HG03045 (cell line): ENCODE measurements around the gene RNF130.
A peak's percentile ranks its signal among the peaks of the same experiment; 100 is the strongest.

Experiments
- ATAC-seq: cut with Tn5 transposase; IDR thresholded peaks from one replicate; pipeline ENCODE4 v1.9.1; 2021; ENCODE audit warnings: mild to moderate bottlenecking, moderate library complexity; ENCODE audit not compliant: unreplicated experiment

The RNF130 gene

DNA sequence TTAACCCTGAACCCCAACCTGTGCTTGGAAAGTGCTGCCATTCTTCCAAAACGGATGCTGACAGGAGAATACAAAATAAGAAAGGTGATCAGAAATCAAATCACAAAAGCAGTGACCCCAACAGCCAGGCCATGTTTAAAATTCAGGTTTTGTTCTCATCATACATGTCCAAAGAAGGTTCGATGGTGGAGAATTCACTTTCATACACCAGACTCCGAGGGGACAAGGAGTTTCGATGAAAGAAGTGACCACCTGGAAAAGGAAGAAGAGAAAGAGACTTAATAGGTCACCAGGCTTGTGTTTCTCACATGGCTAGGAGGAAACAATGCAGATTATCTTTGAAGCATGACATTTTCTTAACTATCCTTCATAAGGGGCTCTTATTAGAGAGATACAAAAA, 151.4 kb downstream of the RNF130 start:
- ATAC-seq, result no peak

DNA sequence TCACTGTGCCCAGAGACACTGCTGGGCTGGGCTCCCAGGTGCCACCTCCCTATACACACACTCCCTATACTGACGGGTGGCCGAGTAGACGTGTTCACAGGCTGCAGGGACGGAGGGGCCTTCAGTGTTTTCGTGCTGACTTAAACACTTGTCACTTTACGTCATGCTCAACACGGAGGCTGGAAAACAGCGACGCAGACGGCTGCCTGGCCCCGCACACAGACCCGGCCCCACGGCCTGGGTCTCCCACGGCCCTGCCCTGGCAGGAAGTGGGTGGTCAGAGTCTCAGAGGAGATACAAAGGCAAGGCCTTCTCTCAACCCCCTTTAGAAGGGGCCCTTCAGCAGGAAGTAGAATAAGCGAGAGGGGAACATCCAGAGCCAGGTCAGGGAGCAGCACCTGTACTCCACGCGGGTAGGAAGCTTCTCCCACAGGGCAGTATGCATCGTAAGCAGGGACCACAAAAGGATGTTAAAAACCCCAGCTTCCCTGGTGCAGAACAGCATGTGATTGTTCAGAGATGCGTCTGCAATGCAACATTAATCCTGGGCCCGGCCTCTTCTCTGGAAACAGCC, 152.0 kb downstream of the RNF130 start:
- ATAC-seq, result no peak

DNA sequence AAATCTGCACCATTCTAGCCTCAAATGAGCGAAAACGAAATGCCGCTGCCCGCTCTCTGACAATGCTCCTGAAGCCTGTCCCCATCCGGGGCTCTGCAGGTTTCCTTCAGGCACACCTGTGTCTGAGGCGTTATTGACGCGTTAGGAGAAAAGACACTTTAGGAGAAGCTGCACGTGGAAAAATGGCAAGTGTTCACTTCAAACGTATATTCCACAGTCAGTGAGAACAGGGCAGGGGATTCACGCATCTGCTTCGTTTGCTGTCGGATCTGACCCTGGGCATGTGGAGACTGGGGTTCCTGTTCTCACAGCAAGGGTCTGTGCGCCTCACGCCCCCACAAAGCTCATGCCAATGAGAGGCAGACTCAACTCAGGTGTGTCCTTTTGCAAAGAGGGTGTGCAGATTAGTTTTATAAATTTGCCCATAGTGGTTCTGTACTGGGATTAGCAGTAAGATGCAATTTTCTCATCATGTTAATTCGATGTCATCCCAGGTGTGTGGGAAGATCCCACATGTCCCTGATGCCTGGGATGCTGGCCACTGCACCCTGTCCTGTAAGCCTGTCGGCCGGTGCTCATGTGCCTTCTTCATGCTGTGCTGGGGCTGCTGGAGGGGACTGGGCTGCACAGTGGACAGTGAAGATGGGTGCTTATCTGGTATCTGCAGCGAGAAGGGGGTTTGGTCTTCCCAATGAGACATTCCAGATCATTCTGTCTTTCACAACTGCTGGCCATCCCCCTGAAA, 152.6 kb downstream of the RNF130 start:
- ATAC-seq, result no peak

DNA sequence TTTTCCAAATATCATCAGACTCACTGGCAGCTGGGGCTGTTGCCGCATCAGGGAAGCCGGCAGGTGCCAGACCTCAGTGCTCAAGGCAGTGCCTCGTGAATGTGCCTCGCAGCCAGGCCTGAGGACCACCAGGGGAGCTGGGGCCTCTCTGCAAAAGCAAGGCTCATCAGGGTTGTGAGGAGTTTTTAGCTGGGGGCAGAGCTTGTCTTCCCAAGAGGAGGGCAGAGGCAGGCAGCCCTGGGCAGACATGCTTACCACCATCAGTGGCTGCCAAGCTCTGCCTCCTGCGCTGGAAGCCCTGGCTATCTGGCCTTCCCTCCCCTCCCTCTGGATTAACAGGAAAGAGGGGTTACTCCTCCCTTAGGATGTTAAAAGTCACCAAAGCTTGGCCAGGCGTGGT, 155.0 kb downstream of the RNF130 start:
- ATAC-seq, result no peak

DNA sequence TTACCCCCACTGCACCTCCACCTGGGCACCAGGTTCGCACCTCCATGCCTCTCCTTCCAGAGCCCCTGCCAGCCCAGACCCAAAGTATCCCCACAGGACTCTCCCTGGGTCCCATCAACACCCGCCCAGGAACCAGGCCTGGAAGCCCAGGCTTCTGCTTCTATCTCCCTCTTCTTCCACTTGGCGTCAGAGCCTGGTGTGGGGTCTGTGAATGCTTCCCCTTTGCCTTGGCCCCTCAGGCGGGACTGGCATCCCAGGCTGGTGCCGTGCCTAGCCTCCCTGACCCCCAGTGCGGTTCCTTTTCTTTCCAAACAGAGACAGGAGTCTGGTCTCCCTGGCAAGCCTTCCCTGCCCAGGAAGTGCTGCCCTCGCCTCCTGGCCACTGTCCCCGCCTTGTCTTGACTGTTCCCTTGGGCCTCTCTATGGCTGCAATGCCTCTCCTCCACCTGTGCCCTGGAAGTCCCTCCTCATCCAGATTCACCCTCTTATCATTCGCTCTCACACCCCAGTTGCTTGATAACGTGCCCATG, 156.1 kb downstream of the RNF130 start:
- no peak for ATAC-seq

DNA sequence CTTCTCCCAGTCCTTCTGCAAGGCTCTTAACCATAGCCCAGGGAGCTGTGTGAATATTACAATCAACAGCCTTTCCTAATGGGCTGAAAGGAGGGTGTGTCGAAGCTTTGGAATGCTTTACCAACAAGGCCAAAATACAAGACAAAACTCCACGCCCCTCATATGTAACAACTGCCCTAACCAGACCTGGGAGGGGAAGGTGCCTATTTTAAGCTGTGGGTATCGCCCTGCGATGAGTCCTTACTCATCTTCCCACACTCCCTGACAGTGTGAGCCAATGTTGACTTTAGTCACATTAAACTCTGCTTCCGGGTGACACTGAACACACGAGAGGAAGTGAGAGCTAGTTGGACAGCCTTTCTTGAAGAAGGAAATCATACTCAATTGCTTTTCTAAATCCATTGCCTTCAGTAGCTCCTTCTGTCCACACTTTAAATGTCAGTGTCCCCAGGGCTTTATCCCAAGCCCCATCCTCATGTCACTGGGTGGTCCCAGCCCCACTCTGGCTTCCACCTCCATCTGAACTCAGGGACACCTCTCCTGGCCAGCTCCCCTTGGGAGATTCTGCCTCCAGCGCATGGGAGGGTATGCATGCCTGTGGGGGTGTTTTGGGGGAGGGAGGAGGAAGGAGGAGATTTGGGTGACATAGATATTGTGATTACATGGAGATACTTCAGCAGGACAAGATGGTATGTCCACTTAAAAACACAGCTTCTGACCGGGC, 157.4 kb downstream of the RNF130 start:
- no peak for ATAC-seq

DNA sequence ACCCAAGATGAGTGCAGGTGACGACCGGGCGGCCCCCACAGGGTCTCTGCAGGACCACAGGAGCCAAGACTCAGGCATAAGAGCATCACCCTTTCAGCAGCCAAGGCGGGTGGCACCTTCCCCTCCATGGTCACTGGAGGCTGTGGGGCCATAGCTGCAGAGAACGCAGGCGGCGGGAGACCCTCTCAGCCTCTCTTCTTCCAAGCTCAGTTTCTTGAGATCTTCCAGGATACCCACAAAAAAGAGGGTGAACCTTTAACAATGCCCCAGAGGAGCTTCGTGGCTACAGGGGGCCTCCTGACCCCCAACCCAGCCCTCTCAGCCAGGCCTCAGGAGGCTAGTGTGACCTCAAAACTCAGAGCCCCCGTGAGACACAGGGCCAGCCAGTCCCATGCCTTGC, 158.1 kb downstream of the RNF130 start:
- no peak for ATAC-seq

DNA sequence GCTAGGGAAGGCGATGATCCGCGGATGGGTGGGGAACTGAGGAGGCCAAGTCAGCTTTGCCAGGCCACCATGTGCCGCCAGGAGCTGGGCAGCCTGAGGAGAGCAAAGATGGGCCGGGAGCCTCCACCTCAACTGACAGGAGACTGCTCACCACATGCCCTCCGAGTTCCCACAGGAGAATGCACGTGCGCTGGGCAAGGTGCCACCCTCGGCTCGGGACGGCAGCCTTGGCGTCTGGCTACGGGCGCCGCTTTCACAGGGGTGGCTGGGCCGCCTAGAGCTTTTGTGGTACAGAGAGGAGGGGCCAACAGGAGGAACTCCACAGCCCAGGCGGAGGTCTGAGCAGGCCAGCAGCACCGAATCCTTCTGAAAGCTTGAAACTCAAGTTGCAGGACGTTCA, 158.6 kb downstream of the RNF130 start:
- ATAC-seq, result no peak

DNA sequence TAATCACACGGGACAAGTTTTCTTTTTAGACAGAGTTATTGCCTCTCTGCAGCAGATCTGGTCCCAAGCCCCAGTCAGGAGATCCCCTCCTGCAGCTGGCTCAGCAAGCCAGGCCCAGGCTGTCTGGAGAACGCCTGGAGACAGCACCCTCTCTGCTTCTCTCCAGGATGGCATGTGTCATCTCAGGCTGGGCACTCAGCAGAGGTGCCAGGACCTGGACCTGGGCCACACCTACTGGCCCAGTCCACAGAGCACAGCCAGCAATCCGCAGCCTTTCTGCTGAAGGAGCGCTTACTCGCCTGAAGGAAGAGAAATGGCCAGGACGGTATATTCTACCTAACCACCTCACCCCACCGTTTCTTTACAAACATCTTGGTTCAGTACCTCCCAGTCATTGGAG, 159.2 kb downstream of the RNF130 start:
- no peak for ATAC-seq

DNA sequence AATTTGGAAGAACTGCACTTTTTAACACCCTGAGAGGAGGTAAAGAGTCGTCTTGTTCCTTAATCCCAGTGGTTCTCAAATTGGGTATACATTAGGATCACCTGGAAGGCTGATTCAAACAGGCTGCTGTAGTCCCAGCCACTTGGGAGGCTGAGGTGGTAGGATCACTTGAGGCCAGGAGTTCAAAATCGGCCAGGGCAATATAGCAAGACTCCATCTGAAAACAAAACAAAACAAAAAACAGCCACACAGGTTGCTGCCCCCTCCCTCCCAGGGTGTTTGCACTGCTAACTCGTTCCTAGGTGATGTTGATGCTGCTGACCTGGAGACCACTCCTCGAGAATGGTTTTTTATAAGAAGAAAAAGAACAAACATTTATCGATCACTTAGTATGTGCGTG, 162.3 kb downstream of the RNF130 start:
- ATAC-seq, result no peak

DNA sequence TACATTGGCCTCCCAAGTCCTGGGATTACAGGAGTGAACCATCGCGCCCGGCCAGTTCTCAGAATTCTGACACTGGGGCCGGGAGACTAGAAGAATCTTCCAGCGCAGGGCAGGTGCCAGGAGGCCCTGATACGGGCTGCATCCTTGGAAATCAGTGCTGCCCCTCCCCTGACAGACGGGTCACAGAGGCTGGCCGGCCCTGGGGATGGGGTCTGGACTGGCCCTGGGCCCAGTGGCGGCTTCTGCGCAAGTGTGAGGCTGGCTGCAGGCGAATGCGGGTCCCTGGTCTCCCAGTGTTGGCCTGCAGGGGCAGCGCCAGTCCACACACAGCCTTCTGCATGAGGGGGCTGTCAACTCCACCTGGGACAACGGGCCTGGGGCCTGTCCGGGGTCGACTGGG, 163.0 kb downstream of the RNF130 start:
- ATAC-seq, result no peak

DNA sequence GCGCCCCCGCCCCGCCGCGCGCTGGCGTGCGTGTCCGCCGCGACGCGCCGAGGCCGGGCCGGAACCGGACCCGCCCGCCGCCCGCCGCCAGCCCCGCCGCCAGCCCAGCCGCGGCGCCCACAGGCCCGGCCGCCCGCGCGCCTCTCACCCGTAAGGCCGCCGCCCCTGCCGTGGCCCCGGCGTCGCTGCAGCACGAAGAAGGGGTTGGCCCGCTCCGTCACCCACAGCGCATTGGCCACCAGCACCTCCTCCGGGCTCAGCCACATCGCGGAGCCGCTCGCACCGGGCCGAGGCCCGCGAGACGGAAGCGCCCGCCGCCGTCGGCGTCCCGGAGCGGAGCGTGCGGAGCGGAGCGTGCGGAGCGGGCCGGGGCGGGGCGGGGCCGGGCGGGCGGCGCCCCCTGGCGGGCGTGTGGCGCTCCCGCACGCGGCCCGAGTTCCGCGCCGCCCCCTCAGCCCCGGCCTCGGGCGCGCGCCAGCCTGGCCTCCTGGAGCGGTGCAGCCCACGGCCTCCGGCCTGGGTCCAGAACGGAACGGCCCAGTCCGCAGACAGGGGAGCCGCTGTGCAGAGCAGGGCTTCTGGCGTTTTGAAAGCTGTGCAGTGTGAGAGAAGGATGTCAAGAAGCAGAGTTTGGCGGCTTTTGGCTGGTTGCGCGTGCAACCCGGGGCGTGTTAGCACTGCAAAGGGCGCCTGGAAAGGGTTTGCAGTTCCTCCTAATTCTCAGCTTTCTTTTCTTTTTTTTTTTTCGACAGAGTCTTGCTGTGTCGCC, 163.8 kb downstream of the RNF130 start, which contains the start of gene TBC1D9B:
TSS of gene TBC1D9B (minus strand) at position 342 of the 769 bp plus-strand sequence. CDS start at position 266, 76 bp downstream.
- ATAC-seq, result peak; percentile 82

DNA sequence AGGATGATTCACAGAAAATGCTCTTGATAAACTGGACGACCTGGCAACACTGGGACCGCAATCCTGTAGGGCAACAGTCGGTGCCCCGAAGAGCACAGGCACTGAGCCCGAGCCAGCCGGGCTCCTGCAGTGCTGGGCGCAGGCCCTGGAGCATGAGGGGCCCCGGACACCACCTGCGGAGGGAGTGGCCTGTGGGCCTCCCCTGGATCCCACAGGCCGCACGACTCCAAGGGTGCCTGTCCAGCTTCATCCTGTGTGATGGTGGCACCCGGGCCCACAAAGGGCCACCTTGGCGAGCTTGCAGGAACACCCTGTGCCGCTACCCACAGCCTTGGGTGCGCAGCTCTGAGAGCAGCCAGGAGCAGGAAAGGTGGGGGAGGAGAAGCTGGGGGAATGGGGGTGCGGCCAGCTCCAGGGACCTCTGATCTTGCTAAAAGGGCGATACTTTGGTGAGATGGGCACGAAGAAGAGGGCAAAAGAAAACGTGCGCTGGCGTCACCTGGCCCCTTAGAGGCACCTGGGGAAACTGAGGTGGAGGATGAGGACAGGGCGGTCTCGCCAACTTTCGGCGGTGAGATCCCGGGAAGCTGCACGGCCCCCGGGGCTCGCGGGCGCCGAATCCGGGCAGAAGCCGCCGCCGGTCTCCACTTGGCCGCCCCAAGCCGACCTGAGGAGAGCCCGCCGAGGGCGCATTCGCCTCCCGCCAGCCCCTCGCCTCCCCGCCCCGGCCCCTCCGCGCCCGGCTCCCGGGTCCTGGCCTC, 164.6 kb downstream of the RNF130 start:
- ATAC-seq, result peak; percentile 9

DNA sequence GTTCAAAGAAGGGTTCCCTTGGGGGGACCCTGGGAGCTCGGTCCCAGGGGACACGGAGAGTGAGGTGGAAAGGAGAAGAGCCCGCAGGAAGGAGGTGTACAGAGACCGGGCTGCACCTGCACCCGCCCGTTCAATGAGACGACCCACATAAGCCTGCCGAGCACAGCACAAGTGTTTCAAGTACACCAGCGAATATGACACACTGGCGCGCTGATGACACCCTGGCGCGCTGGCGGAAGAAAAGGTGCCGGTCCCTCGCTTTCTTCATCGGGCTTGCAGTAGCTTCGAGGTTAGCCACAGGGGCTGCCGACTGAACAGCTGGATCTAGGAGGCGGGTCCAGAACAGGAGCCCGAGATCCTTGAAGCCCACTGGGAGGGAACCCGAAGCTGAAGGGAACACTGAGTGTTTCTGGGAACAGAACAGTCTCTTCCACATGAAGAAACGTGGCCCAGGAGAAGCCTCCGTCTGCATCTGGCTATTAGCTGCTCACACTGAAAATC, 165.2 kb downstream of the RNF130 start:
- ATAC-seq, result no peak

DNA sequence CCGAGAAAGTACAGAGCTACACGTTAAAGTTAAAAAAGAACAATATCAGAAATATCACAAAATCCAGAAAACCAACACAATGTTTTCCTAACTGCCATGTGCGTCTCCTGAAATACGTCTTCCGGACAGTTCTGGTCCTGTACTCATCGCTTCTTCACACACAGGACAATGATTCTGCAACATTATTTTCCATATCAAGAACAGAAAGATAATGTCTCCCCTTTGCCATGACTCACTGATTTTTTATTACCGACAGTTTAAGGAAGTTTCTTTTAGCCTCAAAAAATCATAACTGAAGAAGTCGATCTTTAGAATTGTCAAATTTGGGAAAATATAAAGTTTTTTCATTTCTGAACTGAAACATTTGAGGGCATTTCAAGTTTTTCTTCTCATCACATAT, 166.4 kb downstream of the RNF130 start:
- ATAC-seq, result no peak
